GM12892 (cell line): ENCODE measurements around the gene ARMH1.

ENCODE experiments used
- POLR2A ChIP-seq: IDR thresholded peaks from 2 replicates; pipeline ENCODE4 v1.6.1; 2011; ENCODE audit warnings: low read depth, low read length, control low read depth
- POLR2AphosphoS5 ChIP-seq: IDR thresholded peaks from 2 replicates; pipeline ENCODE4 v1.6.1; 2011; ENCODE audit warnings: low read depth, low read length, control low read depth
- TAF1 ChIP-seq: IDR thresholded peaks from 2 replicates; pipeline ENCODE4 v1.6.1; 2011; ENCODE audit warnings: low read depth, mild to moderate bottlenecking, control low read depth, low read length, borderline replicate concordance

- TF ChIP-seq POLR2AphosphoS5: no peak
- TF ChIP-seq TAF1: no peak
- no peak for TF ChIP-seq POLR2A
Observed at GRCh38 chr1:44679468-44679867, 5.0 kb downstream of the ARMH1 start.
